ENCODE measurements around the gene CD300H.
A peak's percentile ranks its signal among the peaks of the same experiment; 100 is the strongest.
"Not testable (repeated sequence)": the region's sequence is repeated elsewhere in the genome, so short reads cannot be mapped to it uniquely, and the experiment has no call there.

Gene CD300H

GRCh38 chr17:74524653-74525464 is 42.5 kb downstream of the CD300H start:
- Mint-ChIP-seq H3K27me3 (peaks cover 42 to 89% of the 10 kb centered on the region in 2 donors), H3K4me1 (ENCODE audit: low read depth in 2 of 2) (peaks cover 7 to 9% of the 10 kb centered on the region in 2 donors)
- ATAC-seq (replicated peaks), result no peak

GRCh38 chr17:74523308-74523707 is 44.0 kb downstream of the CD300H start:
- peaks cover 0 to 5% of the 10 kb centered on the region in 2 donors for H3K9me3 Mint-ChIP-seq
- peaks cover 7 to 9% of the 10 kb centered on the region in 2 donors for H3K4me1 Mint-ChIP-seq (ENCODE audit: low read depth in 2 of 2)
- DNase-seq, result no peak
- no peak overlapping the region for H3K27ac Mint-ChIP-seq
- no peak for ATAC-seq (replicated peaks)
- no peaks in the 10 kb centered on the region for H3K36me3 Mint-ChIP-seq (ENCODE audit: insufficient read depth)
- H3K27me3 Mint-ChIP-seq, result peaks cover 42 to 74% of the 10 kb centered on the region in 2 donors
- no peak overlapping the region for H3K4me3 Mint-ChIP-seq

More at GRCh38 chr17:74524653-74525464, 42.5 kb downstream of the CD300H start:
- DNase-seq, result no peak
- H3K9me3 Mint-ChIP-seq, result peaks cover 0 to 3% of the 10 kb centered on the region in 2 donors
- no peak overlapping the region for H3K4me3 Mint-ChIP-seq
- no peak overlapping the region for H3K27ac Mint-ChIP-seq
- no peaks in the 10 kb centered on the region for H3K36me3 Mint-ChIP-seq (ENCODE audit: insufficient read depth)

GRCh38 chr17:74522381-74523105 is 44.8 kb downstream of the CD300H start:
- Mint-ChIP-seq H3K27me3 (peaks cover 42 to 71% of the 10 kb centered on the region in 2 donors), H3K36me3 (ENCODE audit: insufficient read depth) (no peaks in the 10 kb centered on the region), H3K27ac (no peak overlapping the region), H3K4me1 (ENCODE audit: low read depth in 2 of 2) (peaks cover 7 to 9% of the 10 kb centered on the region in 2 donors), H3K9me3 (peaks cover 0 to 5% of the 10 kb centered on the region in 2 donors), H3K4me3 (no peak overlapping the region)
- no peak for ATAC-seq (replicated peaks)
- no peak for DNase-seq

GRCh38 chr17:74521701-74522201 is 45.6 kb downstream of the CD300H start:
- Mint-ChIP-seq H3K9me3 (peaks cover 0 to 5% of the 10 kb centered on the region in 2 donors), H3K27ac (peak overlapping the region in 1 of 2 donors; percentile 71), H3K27me3 (peaks cover 42 to 71% of the 10 kb centered on the region in 2 donors), H3K36me3 (ENCODE audit: insufficient read depth) (no peaks in the 10 kb centered on the region), H3K4me1 (ENCODE audit: low read depth in 2 of 2) (peaks cover 7 to 9% of the 10 kb centered on the region in 2 donors), H3K4me3 (peak overlapping the region in 1 of 2 donors; percentile 45)
- ATAC-seq (replicated peaks), result peak; percentile 56
- DNase-seq, result no peak

GRCh38 chr17:74520790-74521480 is 46.4 kb downstream of the CD300H start:
- H3K36me3 Mint-ChIP-seq (ENCODE audit: insufficient read depth), result no peaks in the 10 kb centered on the region
- H3K4me3 Mint-ChIP-seq, result peak overlapping the region in 1 of 2 donors; percentile 45
- peaks cover 7 to 9% of the 10 kb centered on the region in 2 donors for H3K4me1 Mint-ChIP-seq (ENCODE audit: low read depth in 2 of 2)
- ATAC-seq (replicated peaks) (no peak), DNase-seq (no peak)
- H3K27ac Mint-ChIP-seq, result peak overlapping the region in 1 of 2 donors; percentile 71
- H3K9me3 Mint-ChIP-seq, result peaks cover 0 to 5% of the 10 kb centered on the region in 2 donors
- peaks cover 38 to 68% of the 10 kb centered on the region in 2 donors for H3K27me3 Mint-ChIP-seq

- Mint-ChIP-seq H3K36me3 (ENCODE audit: insufficient read depth) (no peaks in the 10 kb centered on the region), H3K27ac (no peak overlapping the region), H3K27me3 (peaks cover 31 to 59% of the 10 kb centered on the region in 2 donors), H3K4me1 (ENCODE audit: low read depth in 2 of 2) (peaks cover 7 to 12% of the 10 kb centered on the region in 2 donors), H3K4me3 (no peak overlapping the region), H3K9me3 (peaks cover 0 to 5% of the 10 kb centered on the region in 2 donors)
- DNase-seq (no peak), ATAC-seq (replicated peaks) (peak; percentile 27)
These were observed 47.3 kb downstream of the CD300H start for GRCh38 chr17:74520016-74520434.

GRCh38 chr17:74518413-74518981 is 48.8 kb downstream of the CD300H start:
- H3K27ac Mint-ChIP-seq, result not testable (repeated sequence)
- peaks cover 12% of the 10 kb centered on the region for H3K36me3 Mint-ChIP-seq (ENCODE audit: insufficient read depth)

GRCh38 chr17:74516561-74517328 is 50.6 kb downstream of the CD300H start:
- ATAC-seq (replicated peaks) (no peak), DNase-seq (no peak)
- peaks cover 16 to 53% of the 10 kb centered on the region in 2 donors for H3K27me3 Mint-ChIP-seq
- H3K9me3 Mint-ChIP-seq, result peaks cover 10 to 13% of the 10 kb centered on the region in 2 donors
- no peak overlapping the region for H3K27ac Mint-ChIP-seq
- H3K4me3 Mint-ChIP-seq, result no peak overlapping the region
- peaks cover 12% of the 10 kb centered on the region for H3K36me3 Mint-ChIP-seq (ENCODE audit: insufficient read depth)
- peaks cover 13 to 21% of the 10 kb centered on the region in 2 donors for H3K4me1 Mint-ChIP-seq (ENCODE audit: low read depth in 2 of 2)

More at GRCh38 chr17:74518413-74518981, 48.8 kb downstream of the CD300H start:
- DNase-seq; ATAC-seq (replicated peaks); H3K4me3 Mint-ChIP-seq: not testable (repeated sequence)
- peaks cover 23 to 57% of the 10 kb centered on the region in 2 donors for H3K27me3 Mint-ChIP-seq
- peaks cover 15 to 22% of the 10 kb centered on the region in 2 donors for H3K4me1 Mint-ChIP-seq (ENCODE audit: low read depth in 2 of 2)
- H3K9me3 Mint-ChIP-seq, result peaks cover 13% of the 10 kb centered on the region in 2 donors

GRCh38 chr17:74515941-74516340 is 51.4 kb downstream of the CD300H start:
- no peak overlapping the region for H3K27ac Mint-ChIP-seq
- H3K27me3 Mint-ChIP-seq, result peaks cover 16 to 53% of the 10 kb centered on the region in 2 donors
- ATAC-seq (replicated peaks), result no peak

GRCh38 chr17:74514632-74515334 is 52.5 kb downstream of the CD300H start:
- Mint-ChIP-seq H3K27me3 (peaks cover 16 to 48% of the 10 kb centered on the region in 2 donors), H3K36me3 (ENCODE audit: insufficient read depth) (peaks cover 12% of the 10 kb centered on the region), H3K9me3 (peaks cover 10 to 13% of the 10 kb centered on the region in 2 donors), H3K27ac (peak overlapping the region; percentile 91 to 96), H3K4me1 (ENCODE audit: low read depth in 2 of 2) (peaks cover 8 to 12% of the 10 kb centered on the region in 2 donors), H3K4me3 (peak overlapping the region; percentile 45 to 52)
- ATAC-seq (replicated peaks), result peak; percentile 44
- DNase-seq, result peak in 1 of 3 experiments; percentile 21

More at GRCh38 chr17:74515941-74516340, 51.4 kb downstream of the CD300H start:
- no peak overlapping the region for H3K4me3 Mint-ChIP-seq
- peaks cover 10 to 13% of the 10 kb centered on the region in 2 donors for H3K9me3 Mint-ChIP-seq
- DNase-seq, result no peak
- peaks cover 8 to 15% of the 10 kb centered on the region in 2 donors for H3K4me1 Mint-ChIP-seq (ENCODE audit: low read depth in 2 of 2)
- H3K36me3 Mint-ChIP-seq (ENCODE audit: insufficient read depth), result peaks cover 12% of the 10 kb centered on the region

GRCh38 chr17:74513987-74514631 is 53.2 kb downstream of the CD300H start:
- peaks cover 10 to 13% of the 10 kb centered on the region in 2 donors for H3K9me3 Mint-ChIP-seq
- peaks cover 8 to 12% of the 10 kb centered on the region in 2 donors for H3K4me1 Mint-ChIP-seq (ENCODE audit: low read depth in 2 of 2)
- H3K27ac Mint-ChIP-seq, result peak overlapping the region; percentile 91 to 96
- peaks cover 12% of the 10 kb centered on the region for H3K36me3 Mint-ChIP-seq (ENCODE audit: insufficient read depth)
- DNase-seq (peak; percentile 7 to 56 (median 37)), ATAC-seq (replicated peaks) (peak; percentile 54)
- peaks cover 16 to 48% of the 10 kb centered on the region in 2 donors for H3K27me3 Mint-ChIP-seq
- peak overlapping the region; percentile 45 to 52 for H3K4me3 Mint-ChIP-seq
